Stimulated activated CD8-positive, alpha-beta memory T cell treated with anti-CD3 and anti-CD28 coated beads, Interleukin-4, amount 100 ng/mL, for 4 hours (primary cell): Measurements from ENCODE around the gene HSFX3.
"Not testable (repeated sequence)": the region's sequence is repeated elsewhere in the genome, so short reads cannot be mapped to it uniquely, and the experiment has no call there.

Experiments
- DNase-seq, 2 donors: peaks; one replicate each; pipeline ENCODE4 v3.0.0-alpha.2; 2020; ENCODE audit warnings: low read depth in 2 of 2, low spot score in 1 of 2

HSFX3 gene

DNA sequence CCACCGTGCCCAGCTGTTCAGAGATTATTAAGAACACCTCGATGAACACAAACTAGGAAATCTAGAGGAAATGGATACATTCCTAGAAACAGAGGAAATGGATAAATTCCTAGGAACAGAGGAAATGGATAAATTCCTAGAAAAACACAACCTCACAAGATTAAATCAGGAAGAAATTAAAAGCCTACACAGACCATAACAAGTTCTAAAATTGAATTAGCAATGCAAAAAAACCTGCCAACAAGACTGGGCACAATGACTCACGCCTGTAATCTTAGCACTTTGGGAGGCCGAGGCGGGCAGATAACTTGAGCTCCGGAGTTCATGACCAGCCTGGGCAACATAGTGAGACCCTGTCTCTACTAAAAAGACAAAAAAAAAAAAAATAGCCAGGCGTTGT lies 31.5 kb downstream of the HSFX3 start:
- no peak for DNase-seq

- DNase-seq = no peak
Observed at GRCh38 chrX:149517308-149517707, 32.4 kb downstream of the HSFX3 start.

DNA sequence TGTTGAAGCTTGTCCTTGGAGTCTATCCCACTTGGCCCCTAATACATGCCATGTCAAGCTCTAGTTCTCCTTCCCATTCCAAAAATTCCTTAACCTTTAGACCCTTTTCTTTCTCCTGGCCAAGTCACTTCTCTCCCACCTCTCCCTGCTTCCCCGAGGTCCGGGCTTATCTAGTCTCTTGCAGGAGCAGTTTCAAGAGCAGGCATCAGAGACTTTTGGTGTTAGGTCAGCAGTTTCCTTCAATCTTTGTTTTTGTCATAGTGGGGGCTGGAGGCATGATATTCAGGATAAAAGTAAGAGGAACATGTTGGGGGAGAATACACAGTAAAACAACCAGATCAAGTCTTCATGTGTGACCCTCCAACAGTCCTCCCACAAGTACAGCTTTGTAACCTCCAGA lies 33.1 kb downstream of the HSFX3 start:
- no peak for DNase-seq

DNA sequence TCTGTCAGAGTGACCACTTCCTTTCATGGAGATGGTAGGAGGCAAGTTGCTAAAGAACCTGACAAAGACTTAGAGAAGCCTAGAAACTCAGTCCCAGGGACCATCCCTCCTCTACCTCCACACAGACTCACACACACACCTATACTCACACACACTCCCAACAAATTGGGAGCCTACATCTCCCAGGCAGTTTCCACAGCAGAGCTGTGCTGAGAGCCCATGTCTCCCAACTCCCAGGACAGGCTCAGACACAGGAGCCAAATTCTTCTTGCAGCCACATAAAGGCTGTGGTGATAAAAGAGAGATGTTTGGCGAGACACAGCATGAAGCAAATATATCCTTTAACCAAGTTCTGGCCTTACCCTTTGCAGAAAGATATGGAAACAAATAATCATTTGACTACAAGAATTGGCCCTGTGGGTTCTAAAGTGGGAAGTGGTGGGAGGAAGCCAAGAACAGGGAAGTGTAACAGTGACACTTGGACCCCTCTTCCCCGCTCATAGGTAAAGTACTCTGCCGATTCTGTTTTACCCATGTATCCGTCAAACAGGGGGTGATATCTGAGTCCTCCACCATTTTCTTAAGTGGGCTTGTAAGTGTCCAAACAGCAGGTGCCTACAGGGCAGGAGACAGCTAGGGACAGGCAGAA lies 33.6 kb downstream of the HSFX3 start:
- no peak for DNase-seq

- DNase-seq = no peak
Observed at GRCh38 chrX:149513825-149514428, 35.8 kb downstream of the HSFX3 start.

DNA sequence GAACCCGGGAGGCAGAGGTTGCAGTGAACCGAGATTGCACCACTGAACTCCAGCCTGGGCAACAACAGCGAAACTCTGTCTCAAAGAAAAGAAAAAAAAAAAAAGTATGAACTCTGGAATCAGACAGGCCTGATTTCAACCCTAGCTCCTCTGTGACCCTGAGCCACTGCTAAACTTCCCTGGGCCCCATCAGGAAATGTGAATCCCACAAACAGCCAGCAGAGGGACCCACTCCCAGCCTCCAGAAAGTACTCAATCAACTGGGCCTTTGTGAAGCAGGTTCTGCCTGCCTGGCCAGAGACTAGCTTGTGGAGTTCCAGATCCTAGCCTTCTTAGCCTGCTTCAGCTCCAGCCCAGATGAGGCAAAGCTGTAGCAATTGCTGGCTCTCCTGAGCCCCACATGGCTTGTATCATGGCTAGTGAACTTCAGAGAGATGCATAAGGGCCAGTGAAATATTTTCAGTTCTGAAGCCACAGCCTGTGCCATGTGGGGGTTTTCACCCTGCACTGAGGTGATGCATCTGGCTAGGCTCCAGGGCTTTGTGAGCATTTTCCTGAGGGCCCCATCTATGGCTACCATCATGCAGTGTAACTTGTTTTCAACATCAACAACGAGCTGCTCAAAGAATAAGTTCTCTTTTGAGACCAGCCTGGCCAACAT lies 37.4 kb downstream of the HSFX3 start:
- DNase-seq = no peak

GRCh38 chrX:149511081-149511480 lies 38.6 kb downstream of the HSFX3 start:
- DNase-seq = no peak

- no peak for DNase-seq
Observed at GRCh38 chrX:149510386-149510785, 39.3 kb downstream of the HSFX3 start.

GRCh38 chrX:149508467-149508866 lies 41.3 kb downstream of the HSFX3 start:
- DNase-seq = no peak

GRCh38 chrX:149506349-149506748 lies 43.4 kb downstream of the HSFX3 start:
- no peak for DNase-seq

- no peak for DNase-seq
Observed at GRCh38 chrX:149505671-149506070, 44.1 kb downstream of the HSFX3 start.

- DNase-seq = peak; percentile 57 to 73
Observed at GRCh38 chrX:149504915-149505651, 44.6 kb downstream of the HSFX3 start, which contains the start of gene IDS. Gene IDS, minus strand, starts transcription at chrX:149505306. Its CDS starts 169 bp downstream, at chrX:149505137.

DNA sequence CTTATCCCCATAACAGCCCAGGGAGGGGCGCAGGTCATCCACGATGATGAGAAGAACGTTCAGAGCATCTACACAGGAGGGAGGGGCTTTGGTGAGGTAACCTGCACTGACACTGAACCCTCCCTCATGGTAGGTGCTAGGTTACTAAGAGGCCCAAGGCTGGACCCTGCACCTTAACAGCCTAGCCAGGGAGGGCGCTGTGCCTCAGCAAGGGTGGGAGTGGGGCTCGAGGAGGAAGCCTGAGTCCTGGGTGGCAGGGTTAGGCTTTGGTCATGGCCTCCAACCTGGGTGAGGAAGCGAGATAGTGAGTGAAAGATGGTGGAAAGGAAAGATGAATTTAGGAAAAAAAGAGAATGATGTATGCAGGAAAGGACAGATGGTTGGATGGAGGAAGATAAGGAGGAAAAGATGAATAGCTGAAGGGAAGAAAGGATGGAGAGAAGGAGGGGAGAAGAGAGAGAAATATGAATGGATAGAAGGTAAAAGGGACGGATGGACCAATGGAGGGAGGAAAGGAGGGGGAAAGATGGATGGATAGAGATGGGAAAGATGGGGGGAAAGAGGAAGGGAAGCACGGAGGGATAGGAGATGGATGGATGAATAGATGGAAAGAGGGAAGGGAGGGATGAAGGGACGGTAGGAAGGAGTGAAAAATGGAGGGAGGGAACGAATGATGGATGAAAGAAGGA lies 45.4 kb downstream of the HSFX3 start:
- no peak for DNase-seq

- DNase-seq = not testable (repeated sequence)
Observed at GRCh38 chrX:149503446-149503845, 46.3 kb downstream of the HSFX3 start.

DNA sequence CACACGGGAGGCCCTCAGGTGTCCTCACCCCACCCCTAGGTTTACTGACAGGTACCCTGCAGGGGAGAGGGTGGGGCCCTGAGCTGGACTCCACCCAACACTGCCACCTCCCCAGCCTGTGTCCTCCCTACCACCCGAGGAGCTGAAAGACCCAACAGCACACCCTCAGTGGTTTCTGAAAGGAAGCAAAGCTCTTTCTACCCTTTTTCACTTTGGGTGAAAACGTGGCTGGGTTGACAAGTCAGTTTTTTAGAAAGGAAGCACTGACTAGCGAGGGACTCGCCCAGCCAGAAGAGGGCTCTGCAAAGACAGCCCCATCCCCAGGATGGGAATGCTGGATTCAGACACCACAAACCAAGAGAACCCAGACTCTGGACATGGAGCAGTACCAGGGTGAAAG lies 46.8 kb downstream of the HSFX3 start:
- DNase-seq = not testable (repeated sequence)

- no peak for DNase-seq
Observed at GRCh38 chrX:149499766-149500165, 50.0 kb downstream of the HSFX3 start.

- no peak for DNase-seq
Observed at GRCh38 chrX:149498767-149499166, 51.0 kb downstream of the HSFX3 start.
